ENCODE measurements around the gene ITPR1. TPM values are rescaled to one million over a fixed set of nuclear protein-coding genes. Genes with fewer than 3 reads are reported as not detected.

ITPR1 gene
- total RNA-seq, 2 experiments from 2014 or later, result 48.6 to 55.6 TPM

DNA sequence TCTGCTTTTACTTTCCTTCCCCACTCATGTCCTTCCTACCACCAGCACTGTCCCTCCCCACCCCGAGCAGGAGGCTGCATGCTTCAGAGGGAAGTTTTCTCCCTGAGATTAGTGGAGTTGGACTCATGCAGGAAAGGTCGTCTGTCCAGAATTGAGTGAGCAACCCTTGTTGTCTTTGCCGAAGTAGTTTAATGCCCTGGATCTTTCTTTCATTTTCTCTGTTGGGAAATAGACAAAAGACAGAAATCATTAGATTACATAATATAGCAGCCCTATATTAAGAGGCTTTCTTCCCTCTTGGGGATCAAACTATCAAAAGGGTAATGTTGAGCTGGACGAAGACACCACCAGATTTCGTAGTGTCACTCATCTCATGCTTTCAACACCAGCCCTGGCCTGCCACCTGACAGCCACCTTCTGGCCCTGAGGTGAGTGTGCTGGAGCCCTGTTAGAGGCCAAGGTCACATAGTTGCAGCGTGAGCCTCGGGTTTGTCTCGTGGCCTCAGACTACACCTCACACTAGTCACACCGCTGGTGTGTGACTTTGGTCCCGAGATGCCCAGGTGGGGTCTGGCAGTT is 231.0 kb downstream of the ITPR1 start:
- H3K9me3 Mint-ChIP-seq (ENCODE audit: low read depth), result no peaks in the 10 kb centered on the region
- DNase-seq (no peak), ATAC-seq (no peak)
- H3K4me1 Mint-ChIP-seq, result peaks cover 32% of the 10 kb centered on the region
- intact Hi-C loops (cut with DNase I, micrococcal nuclease), result loop anchor here (2.0 to 5.0 kb wide), 4 partner anchors 15 to 183 kb away; no protein-coding TSS in a partner anchor
- no peaks in the 10 kb centered on the region for H3K27me3 Mint-ChIP-seq
- no peak overlapping the region for H3K4me3 Mint-ChIP-seq
- ChIA-PET POLR2A (no interaction called here), CTCF (interaction anchor here (1.3 to 1.9 kb wide), 3 partner anchors 13 to 260 kb away, joined by 4 to 8 read pairs (median 5); no protein-coding TSS in a partner anchor)
- peaks cover 7% of the 10 kb centered on the region for H3K36me3 Mint-ChIP-seq (ENCODE audit: low read depth)
- H3K27ac Mint-ChIP-seq, result no peak overlapping the region

DNA sequence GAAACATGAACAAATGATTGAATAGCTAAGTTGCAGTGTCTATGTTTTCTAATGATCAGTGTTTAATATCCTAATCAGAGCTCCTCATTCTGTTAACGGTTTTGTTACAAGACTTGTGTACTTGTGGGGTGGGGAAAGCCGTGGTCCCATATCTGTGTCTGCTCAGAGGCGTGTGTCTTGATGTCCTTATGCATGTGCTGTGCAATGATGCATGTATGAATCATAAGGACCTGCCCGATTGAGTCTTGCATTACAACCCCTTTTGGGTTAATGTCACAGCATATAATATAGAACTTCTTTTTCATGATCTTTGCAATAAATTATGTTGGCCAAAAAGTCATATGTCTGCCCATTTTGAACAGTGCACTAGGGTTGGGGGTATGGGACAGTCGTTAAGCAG is 233.4 kb downstream of the ITPR1 start:
- no peak for ATAC-seq
- Mint-ChIP-seq H3K36me3 (ENCODE audit: low read depth) (peaks cover 7% of the 10 kb centered on the region), H3K4me3 (no peak overlapping the region), H3K27me3 (no peaks in the 10 kb centered on the region), H3K4me1 (peaks cover 24% of the 10 kb centered on the region), H3K9me3 (ENCODE audit: low read depth) (no peaks in the 10 kb centered on the region), H3K27ac (no peak overlapping the region)
- CTCF ChIA-PET, result interaction anchor here (0.6 to 2.9 kb wide), 8 partner anchors 10 to 349 kb away, joined by 3 to 12 read pairs (median 6); no protein-coding TSS in a partner anchor
- no peak for DNase-seq
- POLR2A ChIA-PET, result interaction anchor here (0.7 kb wide), 1 partner anchor 345 kb away, joined by 4 read pairs; no protein-coding TSS in a partner anchor
- intact Hi-C loops (cut with DNase I, micrococcal nuclease), result no loop called here

DNA sequence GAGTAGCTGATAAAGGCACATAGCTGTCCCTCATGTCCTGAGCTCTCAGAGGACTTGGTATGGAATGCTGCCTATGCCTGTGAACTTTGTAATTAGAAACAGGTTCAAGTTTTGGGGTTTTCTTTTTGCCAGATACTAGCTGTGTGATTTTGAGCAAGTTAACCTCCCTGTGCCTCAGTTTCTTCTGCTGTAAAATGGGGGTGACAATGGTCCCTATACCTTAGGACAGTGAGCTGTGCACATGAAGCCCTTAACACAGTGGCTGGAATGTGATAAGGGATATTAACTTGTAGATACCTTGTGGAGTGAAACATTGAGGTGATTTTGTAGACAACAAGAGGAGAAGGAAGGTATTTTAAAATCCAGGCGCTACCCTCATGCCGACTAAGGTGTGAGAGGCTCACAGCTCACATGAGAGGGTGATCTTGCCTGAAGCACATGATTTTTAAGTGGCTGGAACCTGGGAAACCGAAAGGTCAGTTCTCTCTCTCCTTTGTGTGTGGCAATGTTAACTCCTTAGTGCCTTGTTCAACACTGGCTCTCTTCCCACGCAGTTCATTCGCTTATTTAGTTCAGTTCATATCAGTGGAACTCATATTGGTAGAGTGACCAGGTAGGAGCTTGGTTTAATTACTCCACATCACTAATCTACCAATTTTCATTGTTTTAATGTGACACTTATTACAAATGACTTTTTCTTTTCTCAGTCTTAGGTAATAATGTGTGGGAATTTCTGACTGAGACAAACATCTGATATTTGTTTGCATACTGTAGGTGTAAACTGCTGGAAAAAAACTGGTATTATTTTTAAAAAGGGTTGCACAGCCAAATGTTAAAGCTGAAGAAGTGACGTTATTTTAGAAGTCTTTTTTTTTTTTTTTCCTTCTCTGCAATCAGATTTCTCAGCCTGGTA is 236.2 kb downstream of the ITPR1 start:
- no peak overlapping the region for H3K27ac Mint-ChIP-seq
- no peak for ATAC-seq
- CTCF ChIA-PET, result interaction anchor here (1.0 to 1.5 kb wide), 3 partner anchors 9 to 322 kb away, joined by 3 to 8 read pairs (median 3); no protein-coding TSS in a partner anchor

DNA sequence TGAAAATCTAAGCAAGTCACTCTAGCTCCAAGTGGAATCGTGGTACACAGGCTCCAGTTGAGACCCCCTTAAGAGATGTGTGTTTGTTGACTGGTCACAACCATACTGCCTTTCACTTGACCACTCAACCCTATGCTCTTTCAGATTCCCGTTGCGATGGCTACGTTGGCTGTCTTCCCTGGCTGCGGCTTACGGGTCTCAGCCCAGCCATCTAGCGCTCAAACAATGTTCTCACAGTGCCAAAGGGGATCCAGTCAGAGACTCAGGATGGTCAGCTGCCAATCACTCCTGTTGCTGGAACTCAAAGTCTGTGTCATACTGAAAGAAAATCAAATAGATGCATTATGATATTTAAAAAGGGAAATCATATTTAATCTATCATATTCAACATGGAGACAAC is 237.6 kb downstream of the ITPR1 start:
- Mint-ChIP-seq H3K9me3 (ENCODE audit: low read depth) (no peaks in the 10 kb centered on the region), H3K36me3 (ENCODE audit: low read depth) (peaks cover 12% of the 10 kb centered on the region), H3K4me3 (no peak overlapping the region), H3K27me3 (no peaks in the 10 kb centered on the region), H3K27ac (no peak overlapping the region), H3K4me1 (peaks cover 7% of the 10 kb centered on the region)
- ChIA-PET CTCF (interaction anchor here (1.0 to 1.3 kb wide), 2 partner anchors 10 to 19 kb away, joined by 3 to 4 read pairs; no protein-coding TSS in a partner anchor), POLR2A (no interaction called here)
- intact Hi-C loops (cut with DNase I, micrococcal nuclease), result no loop called here
- DNase-seq (no peak), ATAC-seq (no peak)

More for the DNA sequence above, 236.2 kb downstream of the ITPR1 start:
- peaks cover 11% of the 10 kb centered on the region for H3K36me3 Mint-ChIP-seq (ENCODE audit: low read depth)
- intact Hi-C loops (cut with DNase I, micrococcal nuclease), result no loop called here
- POLR2A ChIA-PET, result interaction anchor here (0.5 kb wide), 1 partner anchor 18 kb away, joined by 3 read pairs; no protein-coding TSS in a partner anchor
- DNase-seq, result no peak
- H3K27me3 Mint-ChIP-seq, result no peaks in the 10 kb centered on the region
- H3K4me1 Mint-ChIP-seq, result peaks cover 7% of the 10 kb centered on the region
- H3K9me3 Mint-ChIP-seq (ENCODE audit: low read depth), result no peaks in the 10 kb centered on the region
- H3K4me3 Mint-ChIP-seq, result no peak overlapping the region

DNA sequence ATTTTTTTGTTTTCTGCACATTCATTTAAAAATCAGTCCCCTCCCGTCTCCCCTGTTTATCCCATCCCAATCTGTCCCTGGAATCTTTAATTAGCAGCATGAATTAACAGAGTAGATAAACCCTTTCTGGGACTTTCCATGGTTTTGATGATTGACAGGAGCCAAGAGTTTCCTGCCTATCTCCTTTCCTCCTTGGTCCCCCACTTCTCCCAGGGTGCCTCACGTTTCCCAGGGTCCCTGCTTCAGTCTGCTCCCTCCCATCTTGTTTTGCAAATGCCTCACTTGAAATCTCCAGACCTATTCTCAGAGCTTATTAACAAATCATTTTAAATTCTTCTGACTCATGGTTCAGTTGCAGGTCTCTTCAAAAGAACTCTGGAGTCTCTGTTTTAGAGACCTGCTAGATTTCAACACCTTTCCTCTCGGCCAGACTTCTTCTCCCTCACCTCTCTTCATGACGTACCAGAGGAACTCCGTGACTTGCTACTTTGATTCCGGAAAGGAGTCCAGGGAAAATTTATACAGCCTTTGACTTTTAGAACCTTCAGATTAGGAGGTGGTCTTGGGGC is 238.5 kb downstream of the ITPR1 start:
- Mint-ChIP-seq H3K9me3 (ENCODE audit: low read depth) (no peaks in the 10 kb centered on the region), H3K27me3 (no peaks in the 10 kb centered on the region), H3K4me1 (peaks cover 12% of the 10 kb centered on the region), H3K4me3 (no peak overlapping the region), H3K36me3 (ENCODE audit: low read depth) (peaks cover 19% of the 10 kb centered on the region), H3K27ac (no peak overlapping the region)
- CTCF ChIA-PET, result interaction anchor here (0.6 to 1.3 kb wide), 3 partner anchors 11 to 326 kb away, joined by 3 to 4 read pairs (median 3); no protein-coding TSS in a partner anchor
- intact Hi-C loops (cut with DNase I, micrococcal nuclease), result no loop called here
- ATAC-seq (no peak), DNase-seq (no peak)
- POLR2A ChIA-PET, result interaction anchor here (0.7 kb wide), 2 partner anchors 74 to 249 kb away, joined by 3 read pairs; no protein-coding TSS in a partner anchor

DNA sequence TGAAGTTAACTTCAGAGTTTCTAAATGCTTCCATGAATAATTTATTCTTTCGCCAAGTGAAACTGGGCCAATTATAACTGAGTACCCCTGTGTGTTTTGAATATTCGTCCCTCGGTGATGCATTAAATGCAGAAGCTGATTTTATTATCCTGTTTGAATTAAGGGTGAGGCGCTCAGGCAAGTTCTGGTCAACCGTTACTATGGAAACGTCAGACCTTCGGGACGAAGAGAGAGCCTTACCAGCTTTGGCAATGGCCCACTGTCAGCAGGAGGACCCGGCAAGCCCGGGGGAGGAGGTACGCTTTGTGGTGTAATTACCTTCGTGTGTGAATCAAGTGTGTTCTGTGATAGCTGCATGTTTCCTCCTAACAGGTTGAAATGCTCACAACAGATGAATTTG is 239.8 kb downstream of the ITPR1 start:
- DNase-seq, result no peak
- H3K27ac Mint-ChIP-seq, result no peak overlapping the region
- no peaks in the 10 kb centered on the region for H3K27me3 Mint-ChIP-seq
- ATAC-seq, result no peak
- H3K9me3 Mint-ChIP-seq (ENCODE audit: low read depth), result no peaks in the 10 kb centered on the region
- no peak overlapping the region for H3K4me3 Mint-ChIP-seq
- ChIA-PET POLR2A (no interaction called here), CTCF (interaction anchor here (1.1 to 4.3 kb wide), 2 partner anchors 21 to 142 kb away, joined by 3 to 18 read pairs; no protein-coding TSS in a partner anchor)
- H3K36me3 Mint-ChIP-seq (ENCODE audit: low read depth), result peaks cover 32% of the 10 kb centered on the region
- intact Hi-C loops (cut with DNase I, micrococcal nuclease), result no loop called here
- H3K4me1 Mint-ChIP-seq, result peaks cover 23% of the 10 kb centered on the region

DNA sequence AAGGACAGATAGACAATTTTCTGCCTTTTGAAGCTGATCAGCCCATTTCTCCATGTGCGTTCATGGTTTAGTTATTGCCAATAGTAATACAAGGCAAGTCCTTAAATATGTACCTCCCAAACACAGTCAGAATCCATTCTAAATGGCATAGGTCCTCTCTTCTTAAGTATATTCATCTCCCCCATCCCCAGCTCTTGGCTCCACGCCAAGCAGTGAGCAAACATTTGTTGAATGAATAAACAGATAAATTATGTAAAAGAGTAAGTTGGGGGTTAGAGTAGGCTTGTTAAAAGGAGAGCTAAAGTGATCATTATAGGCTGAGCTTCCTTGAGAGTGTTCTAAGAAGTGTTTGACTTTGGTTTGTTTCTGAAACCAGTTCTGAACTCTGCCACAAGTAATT is 241.3 kb downstream of the ITPR1 start:
- peak; percentile 30 for DNase-seq

DNA sequence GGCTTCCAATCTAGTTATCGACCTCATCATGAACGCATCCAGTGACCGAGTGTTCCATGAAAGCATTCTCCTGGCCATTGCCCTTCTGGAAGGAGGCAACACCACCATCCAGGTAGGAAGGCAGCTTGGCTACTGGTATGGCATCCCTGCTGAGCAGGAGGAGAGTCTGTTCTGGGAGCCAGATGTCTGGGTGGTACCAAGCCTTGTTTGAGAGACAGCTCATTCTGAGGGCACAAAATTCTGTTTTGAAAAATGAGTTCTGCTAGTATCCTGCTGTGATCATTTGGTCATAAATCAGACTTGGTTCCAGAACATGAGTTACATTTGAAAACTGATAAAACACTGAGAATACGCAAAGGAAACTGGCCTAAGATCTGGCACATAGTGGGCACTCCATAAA is 242.1 kb downstream of the ITPR1 start:
- Mint-ChIP-seq H3K27me3 (no peaks in the 10 kb centered on the region), H3K27ac (no peak overlapping the region), H3K4me3 (no peak overlapping the region), H3K36me3 (ENCODE audit: low read depth) (peaks cover 53% of the 10 kb centered on the region), H3K4me1 (peaks cover 44% of the 10 kb centered on the region), H3K9me3 (ENCODE audit: low read depth) (peaks cover 2% of the 10 kb centered on the region)
- ChIA-PET CTCF (interaction anchor here (1.0 to 4.3 kb wide), 2 partner anchors 24 to 264 kb away, joined by 4 to 18 read pairs; no protein-coding TSS in a partner anchor), POLR2A (no interaction called here)
- DNase-seq, result no peak
- ATAC-seq, result no peak
- intact Hi-C loops (cut with DNase I, micrococcal nuclease), result loop anchor here in 1 of 2 experiments (5.0 kb wide), 1 partner anchor 242 kb away; the partner anchor contains the start of gene BHLHE40

More for the DNA sequence above, 241.3 kb downstream of the ITPR1 start:
- no peaks in the 10 kb centered on the region for H3K27me3 Mint-ChIP-seq
- peaks cover 36% of the 10 kb centered on the region for H3K4me1 Mint-ChIP-seq
- intact Hi-C loops (cut with DNase I, micrococcal nuclease), result no loop called here
- no peak overlapping the region for H3K4me3 Mint-ChIP-seq
- ChIA-PET CTCF (interaction anchor here (1.0 to 4.3 kb wide), 4 partner anchors 9 to 265 kb away, joined by 3 to 18 read pairs (median 4); no protein-coding TSS in a partner anchor), POLR2A (interaction anchor here (0.6 kb wide), 1 partner anchor 213 kb away, joined by 3 read pairs; no protein-coding TSS in a partner anchor)
- no peaks in the 10 kb centered on the region for H3K9me3 Mint-ChIP-seq (ENCODE audit: low read depth)
- peak overlapping the region; percentile 45 for H3K27ac Mint-ChIP-seq
- ATAC-seq, result no peak
- H3K36me3 Mint-ChIP-seq (ENCODE audit: low read depth), result peaks cover 45% of the 10 kb centered on the region

DNA sequence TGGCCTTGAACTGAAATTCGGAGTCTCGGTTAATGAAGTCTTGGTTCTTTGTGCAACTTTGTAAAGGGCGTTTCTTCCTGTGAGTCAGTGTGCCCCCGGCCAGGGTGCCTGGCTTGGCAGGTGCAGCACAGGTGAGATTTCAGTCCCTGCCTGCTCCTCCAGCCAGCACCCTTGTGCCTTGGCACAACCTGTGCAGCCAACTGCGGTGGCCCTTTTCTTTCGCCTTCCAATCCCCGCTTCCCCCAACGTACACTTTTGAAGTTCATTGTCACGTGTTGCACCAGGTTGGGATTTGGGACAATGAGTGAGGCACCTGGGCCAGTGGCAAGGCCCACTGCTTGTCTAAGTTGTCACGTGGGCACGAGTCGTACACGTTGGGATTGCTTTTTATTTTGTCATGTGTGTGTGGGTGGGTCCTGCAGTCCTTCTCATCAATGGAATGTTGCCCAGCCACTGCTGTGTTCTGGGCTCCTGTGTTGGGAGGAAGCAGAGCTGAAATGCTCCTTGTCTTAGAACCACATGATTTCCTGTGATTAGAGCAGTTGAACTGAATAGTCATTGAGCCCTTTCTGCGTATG is 243.2 kb downstream of the ITPR1 start:
- ChIA-PET POLR2A (no interaction called here), CTCF (interaction anchor here (4.3 kb wide), 1 partner anchor 25 kb away, joined by 18 read pairs; no protein-coding TSS in a partner anchor)
- H3K27ac Mint-ChIP-seq, result peak overlapping the region; percentile 63
- ATAC-seq (no peak), DNase-seq (no peak)
- peaks cover 2% of the 10 kb centered on the region for H3K9me3 Mint-ChIP-seq (ENCODE audit: low read depth)
- H3K4me1 Mint-ChIP-seq, result peaks cover 55% of the 10 kb centered on the region
- H3K36me3 Mint-ChIP-seq (ENCODE audit: low read depth), result peaks cover 55% of the 10 kb centered on the region
- H3K4me3 Mint-ChIP-seq, result no peak overlapping the region
- no peaks in the 10 kb centered on the region for H3K27me3 Mint-ChIP-seq
- intact Hi-C loops (cut with DNase I, micrococcal nuclease), result loop anchor here in 1 of 2 experiments (5.0 kb wide), 1 partner anchor 241 kb away; the partner anchor contains the start of gene BHLHE40

DNA sequence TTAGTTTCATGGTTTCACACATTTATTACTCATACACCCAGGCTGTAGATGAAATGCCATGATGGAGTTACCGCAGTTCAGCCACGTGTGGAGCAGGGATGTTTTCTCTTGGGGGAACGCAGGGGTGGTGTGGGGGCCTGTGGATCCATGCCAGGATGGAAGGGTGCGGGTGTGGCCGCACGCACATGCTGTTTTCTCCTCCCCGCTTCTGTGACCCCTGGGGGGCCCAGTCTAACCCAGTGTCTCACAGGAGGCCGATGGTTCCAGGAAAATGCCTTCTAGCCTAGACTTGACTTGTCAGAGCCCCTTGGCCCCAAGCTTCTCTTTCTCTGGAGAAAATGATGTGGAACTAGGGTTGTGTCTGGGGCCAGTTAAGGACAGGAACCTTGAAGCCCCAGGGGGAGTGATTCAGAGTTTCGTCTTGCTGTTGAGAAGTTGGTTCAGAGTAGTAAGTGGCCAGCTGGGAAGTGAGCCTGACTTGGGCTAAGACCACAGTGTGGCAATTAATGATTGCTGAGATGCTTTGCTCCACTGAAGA is 245.7 kb downstream of the ITPR1 start:
- ChIA-PET POLR2A (no interaction called here), CTCF (interaction anchor here (0.9 to 1.4 kb wide), 5 partner anchors 18 to 283 kb away, joined by 3 to 4 read pairs (median 3); no protein-coding TSS in a partner anchor)
- H3K27me3 Mint-ChIP-seq, result no peaks in the 10 kb centered on the region
- peaks cover 59% of the 10 kb centered on the region for H3K36me3 Mint-ChIP-seq (ENCODE audit: low read depth)
- peaks cover 58% of the 10 kb centered on the region for H3K4me1 Mint-ChIP-seq
- peaks cover 2% of the 10 kb centered on the region for H3K9me3 Mint-ChIP-seq (ENCODE audit: low read depth)
- DNase-seq (peak; percentile 22), ATAC-seq (peak; percentile 25)
- intact Hi-C loops (cut with DNase I, micrococcal nuclease), result loop anchor here in 1 of 2 experiments (2.0 to 5.0 kb wide), 2 partner anchors 14 to 238 kb away; partner anchors contain the start of gene BHLHE40
- no peak overlapping the region for H3K4me3 Mint-ChIP-seq
- H3K27ac Mint-ChIP-seq, result peak overlapping the region; percentile 89

All from activated CD4-positive, alpha-beta T cell treated with anti-CD3 and anti-CD28 coated beads for 36 hours (primary cell).